ENCODE measurements around the gene GPC4.
A peak's percentile ranks its signal among the peaks of the same experiment; 100 is the strongest.
"Not testable (repeated sequence)": the region's sequence is repeated elsewhere in the genome, so short reads cannot be mapped to it uniquely, and the experiment has no call there.

Gene GPC4

DNA sequence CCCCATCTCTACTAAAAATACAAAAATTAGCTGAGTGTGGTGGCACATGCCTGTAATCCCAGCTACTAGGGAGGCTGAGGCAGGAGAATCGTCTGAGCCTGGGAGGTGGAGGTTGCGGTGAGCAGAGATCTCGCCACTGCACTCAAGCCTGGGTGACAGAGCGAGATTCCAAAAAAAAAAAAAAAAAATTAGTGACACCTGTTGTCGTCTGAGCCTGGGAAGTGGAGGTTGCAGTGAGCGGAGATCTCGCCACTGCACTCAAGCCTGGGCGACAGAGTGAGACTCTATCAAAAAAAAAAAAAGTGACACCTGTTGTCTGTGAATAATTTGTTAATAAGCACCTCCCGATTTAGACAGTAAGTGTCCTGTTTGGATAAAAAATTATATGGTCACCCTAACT, 93.0 kb downstream of the GPC4 start:
- POLR2A ChIA-PET; H3K9me3 ChIP-seq (ENCODE audit: control insufficient read depth, insufficient read depth, low read depth, low read length); H3K4me3 ChIP-seq (ENCODE audit: low read depth, low read length); CTCF ChIA-PET; H3K4me1 ChIP-seq (ENCODE audit: control insufficient read depth, insufficient read depth, low read length); H3K27ac ChIP-seq (ENCODE audit: extremely low read depth, low read depth, low read length); H3K36me3 ChIP-seq (ENCODE audit: control insufficient read depth in 2 of 2, insufficient read depth in 1 of 2, low read length in 2 of 2): not testable (repeated sequence)
- TF ChIP-seq SCRT2 (tag by site-specific recombination; IDR thresholded peaks at IDR 0.05) = peak; percentile 70
- peak; percentile 67; the same call in 1 of the 2 replicates for TF ChIP-seq SCRT1 (tag by site-specific recombination; IDR thresholded peaks at IDR 0.05; ENCODE audit: borderline replicate concordance)

DNA sequence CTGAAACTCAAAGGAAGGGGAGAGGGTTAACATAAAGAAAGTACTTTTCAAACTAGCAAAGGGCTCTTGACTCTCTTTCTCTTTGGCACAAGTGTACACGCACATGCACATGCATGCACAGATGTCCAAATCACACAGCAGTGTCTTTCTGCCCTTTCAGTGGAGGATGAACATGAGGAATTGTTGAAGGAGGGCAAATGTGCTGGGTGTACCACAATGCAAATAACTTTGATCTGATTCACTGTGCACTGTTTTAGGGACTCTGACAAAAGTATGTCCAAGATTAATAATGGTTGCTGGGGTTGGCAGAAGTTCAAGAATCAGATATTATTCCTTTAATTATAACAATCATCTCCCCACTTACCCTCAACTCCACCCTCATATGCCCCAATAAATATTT, 93.8 kb downstream of the GPC4 start:
- Histone ChIP-seq H3K4me1 (ENCODE audit: control insufficient read depth, insufficient read depth, low read length) (no peaks in the 10 kb centered on the region), H3K27ac (ENCODE audit: extremely low read depth, low read depth, low read length) (no peak overlapping the region), H3K4me3 (ENCODE audit: low read depth, low read length) (no peak overlapping the region), H3K36me3 (ENCODE audit: control insufficient read depth in 2 of 2, insufficient read depth in 1 of 2, low read length in 2 of 2) (no peaks in the 10 kb centered on the region; a peak in 1 of 3 replicates), H3K9me3 (ENCODE audit: control insufficient read depth, insufficient read depth, low read depth, low read length) (no peaks in the 10 kb centered on the region)
- CTCF ChIA-PET = no interaction called here
- POLR2A ChIA-PET = no interaction called here
- TF ChIP-seq ZNF623 (tag by site-specific recombination; IDR thresholded peaks at IDR 0.05) = no peak
- no peak for TF ChIP-seq ZNF221 (tag by site-specific recombination; IDR thresholded peaks at IDR 0.05; ENCODE audit: borderline replicate concordance)
- TF ChIP-seq ZNF202 (tag by site-specific recombination; IDR thresholded peaks at IDR 0.05; ENCODE audit: borderline replicate concordance) = no peak
- TF ChIP-seq, protein P1, sequence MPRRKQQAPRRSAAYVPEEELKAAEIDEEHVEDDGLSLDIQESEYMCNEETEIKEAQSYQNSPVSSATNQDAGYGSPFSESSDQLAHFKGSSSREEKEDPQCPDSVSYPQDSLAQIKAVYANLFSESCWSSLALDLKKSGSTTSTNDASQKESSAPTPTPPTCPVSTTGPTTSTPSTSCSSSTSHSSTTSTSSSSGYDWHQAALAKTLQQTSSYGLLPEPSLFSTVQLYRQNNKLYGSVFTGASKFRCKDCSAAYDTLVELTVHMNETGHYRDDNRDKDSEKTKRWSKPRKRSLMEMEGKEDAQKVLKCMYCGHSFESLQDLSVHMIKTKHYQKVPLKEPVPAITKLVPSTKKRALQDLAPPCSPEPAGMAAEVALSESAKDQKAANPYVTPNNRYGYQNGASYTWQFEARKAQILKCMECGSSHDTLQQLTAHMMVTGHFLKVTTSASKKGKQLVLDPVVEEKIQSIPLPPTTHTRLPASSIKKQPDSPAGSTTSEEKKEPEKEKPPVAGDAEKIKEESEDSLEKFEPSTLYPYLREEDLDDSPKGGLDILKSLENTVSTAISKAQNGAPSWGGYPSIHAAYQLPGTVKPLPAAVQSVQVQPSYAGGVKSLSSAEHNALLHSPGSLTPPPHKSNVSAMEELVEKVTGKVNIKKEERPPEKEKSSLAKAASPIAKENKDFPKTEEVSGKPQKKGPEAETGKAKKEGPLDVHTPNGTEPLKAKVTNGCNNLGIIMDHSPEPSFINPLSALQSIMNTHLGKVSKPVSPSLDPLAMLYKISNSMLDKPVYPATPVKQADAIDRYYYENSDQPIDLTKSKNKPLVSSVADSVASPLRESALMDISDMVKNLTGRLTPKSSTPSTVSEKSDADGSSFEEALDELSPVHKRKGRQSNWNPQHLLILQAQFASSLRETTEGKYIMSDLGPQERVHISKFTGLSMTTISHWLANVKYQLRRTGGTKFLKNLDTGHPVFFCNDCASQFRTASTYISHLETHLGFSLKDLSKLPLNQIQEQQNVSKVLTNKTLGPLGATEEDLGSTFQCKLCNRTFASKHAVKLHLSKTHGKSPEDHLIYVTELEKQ (tag by site-specific recombination; IDR thresholded peaks at IDR 0.05; ENCODE audit: borderline replicate concordance) = no peak
- TF ChIP-seq, protein P2, sequence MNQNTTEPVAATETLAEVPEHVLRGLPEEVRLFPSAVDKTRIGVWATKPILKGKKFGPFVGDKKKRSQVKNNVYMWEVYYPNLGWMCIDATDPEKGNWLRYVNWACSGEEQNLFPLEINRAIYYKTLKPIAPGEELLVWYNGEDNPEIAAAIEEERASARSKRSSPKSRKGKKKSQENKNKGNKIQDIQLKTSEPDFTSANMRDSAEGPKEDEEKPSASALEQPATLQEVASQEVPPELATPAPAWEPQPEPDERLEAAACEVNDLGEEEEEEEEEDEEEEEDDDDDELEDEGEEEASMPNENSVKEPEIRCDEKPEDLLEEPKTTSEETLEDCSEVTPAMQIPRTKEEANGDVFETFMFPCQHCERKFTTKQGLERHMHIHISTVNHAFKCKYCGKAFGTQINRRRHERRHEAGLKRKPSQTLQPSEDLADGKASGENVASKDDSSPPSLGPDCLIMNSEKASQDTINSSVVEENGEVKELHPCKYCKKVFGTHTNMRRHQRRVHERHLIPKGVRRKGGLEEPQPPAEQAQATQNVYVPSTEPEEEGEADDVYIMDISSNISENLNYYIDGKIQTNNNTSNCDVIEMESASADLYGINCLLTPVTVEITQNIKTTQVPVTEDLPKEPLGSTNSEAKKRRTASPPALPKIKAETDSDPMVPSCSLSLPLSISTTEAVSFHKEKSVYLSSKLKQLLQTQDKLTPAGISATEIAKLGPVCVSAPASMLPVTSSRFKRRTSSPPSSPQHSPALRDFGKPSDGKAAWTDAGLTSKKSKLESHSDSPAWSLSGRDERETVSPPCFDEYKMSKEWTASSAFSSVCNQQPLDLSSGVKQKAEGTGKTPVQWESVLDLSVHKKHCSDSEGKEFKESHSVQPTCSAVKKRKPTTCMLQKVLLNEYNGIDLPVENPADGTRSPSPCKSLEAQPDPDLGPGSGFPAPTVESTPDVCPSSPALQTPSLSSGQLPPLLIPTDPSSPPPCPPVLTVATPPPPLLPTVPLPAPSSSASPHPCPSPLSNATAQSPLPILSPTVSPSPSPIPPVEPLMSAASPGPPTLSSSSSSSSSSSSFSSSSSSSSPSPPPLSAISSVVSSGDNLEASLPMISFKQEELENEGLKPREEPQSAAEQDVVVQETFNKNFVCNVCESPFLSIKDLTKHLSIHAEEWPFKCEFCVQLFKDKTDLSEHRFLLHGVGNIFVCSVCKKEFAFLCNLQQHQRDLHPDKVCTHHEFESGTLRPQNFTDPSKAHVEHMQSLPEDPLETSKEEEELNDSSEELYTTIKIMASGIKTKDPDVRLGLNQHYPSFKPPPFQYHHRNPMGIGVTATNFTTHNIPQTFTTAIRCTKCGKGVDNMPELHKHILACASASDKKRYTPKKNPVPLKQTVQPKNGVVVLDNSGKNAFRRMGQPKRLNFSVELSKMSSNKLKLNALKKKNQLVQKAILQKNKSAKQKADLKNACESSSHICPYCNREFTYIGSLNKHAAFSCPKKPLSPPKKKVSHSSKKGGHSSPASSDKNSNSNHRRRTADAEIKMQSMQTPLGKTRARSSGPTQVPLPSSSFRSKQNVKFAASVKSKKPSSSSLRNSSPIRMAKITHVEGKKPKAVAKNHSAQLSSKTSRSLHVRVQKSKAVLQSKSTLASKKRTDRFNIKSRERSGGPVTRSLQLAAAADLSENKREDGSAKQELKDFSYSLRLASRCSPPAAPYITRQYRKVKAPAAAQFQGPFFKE (tag by site-specific recombination; IDR thresholded peaks at IDR 0.05; ENCODE audit: borderline replicate concordance) = no peak
- no peak for TF ChIP-seq ZNF2 (tag by site-specific recombination; IDR thresholded peaks at IDR 0.05)
- TF ChIP-seq, protein P3, sequence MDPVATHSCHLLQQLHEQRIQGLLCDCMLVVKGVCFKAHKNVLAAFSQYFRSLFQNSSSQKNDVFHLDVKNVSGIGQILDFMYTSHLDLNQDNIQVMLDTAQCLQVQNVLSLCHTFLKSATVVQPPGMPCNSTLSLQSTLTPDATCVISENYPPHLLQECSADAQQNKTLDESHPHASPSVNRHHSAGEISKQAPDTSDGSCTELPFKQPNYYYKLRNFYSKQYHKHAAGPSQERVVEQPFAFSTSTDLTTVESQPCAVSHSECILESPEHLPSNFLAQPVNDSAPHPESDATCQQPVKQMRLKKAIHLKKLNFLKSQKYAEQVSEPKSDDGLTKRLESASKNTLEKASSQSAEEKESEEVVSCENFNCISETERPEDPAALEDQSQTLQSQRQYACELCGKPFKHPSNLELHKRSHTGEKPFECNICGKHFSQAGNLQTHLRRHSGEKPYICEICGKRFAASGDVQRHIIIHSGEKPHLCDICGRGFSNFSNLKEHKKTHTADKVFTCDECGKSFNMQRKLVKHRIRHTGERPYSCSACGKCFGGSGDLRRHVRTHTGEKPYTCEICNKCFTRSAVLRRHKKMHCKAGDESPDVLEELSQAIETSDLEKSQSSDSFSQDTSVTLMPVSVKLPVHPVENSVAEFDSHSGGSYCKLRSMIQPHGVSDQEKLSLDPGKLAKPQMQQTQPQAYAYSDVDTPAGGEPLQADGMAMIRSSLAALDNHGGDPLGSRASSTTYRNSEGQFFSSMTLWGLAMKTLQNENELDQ (tag by site-specific recombination; IDR thresholded peaks at IDR 0.05; ENCODE audit: low read depth) = no peak
- TF ChIP-seq, protein P4, sequence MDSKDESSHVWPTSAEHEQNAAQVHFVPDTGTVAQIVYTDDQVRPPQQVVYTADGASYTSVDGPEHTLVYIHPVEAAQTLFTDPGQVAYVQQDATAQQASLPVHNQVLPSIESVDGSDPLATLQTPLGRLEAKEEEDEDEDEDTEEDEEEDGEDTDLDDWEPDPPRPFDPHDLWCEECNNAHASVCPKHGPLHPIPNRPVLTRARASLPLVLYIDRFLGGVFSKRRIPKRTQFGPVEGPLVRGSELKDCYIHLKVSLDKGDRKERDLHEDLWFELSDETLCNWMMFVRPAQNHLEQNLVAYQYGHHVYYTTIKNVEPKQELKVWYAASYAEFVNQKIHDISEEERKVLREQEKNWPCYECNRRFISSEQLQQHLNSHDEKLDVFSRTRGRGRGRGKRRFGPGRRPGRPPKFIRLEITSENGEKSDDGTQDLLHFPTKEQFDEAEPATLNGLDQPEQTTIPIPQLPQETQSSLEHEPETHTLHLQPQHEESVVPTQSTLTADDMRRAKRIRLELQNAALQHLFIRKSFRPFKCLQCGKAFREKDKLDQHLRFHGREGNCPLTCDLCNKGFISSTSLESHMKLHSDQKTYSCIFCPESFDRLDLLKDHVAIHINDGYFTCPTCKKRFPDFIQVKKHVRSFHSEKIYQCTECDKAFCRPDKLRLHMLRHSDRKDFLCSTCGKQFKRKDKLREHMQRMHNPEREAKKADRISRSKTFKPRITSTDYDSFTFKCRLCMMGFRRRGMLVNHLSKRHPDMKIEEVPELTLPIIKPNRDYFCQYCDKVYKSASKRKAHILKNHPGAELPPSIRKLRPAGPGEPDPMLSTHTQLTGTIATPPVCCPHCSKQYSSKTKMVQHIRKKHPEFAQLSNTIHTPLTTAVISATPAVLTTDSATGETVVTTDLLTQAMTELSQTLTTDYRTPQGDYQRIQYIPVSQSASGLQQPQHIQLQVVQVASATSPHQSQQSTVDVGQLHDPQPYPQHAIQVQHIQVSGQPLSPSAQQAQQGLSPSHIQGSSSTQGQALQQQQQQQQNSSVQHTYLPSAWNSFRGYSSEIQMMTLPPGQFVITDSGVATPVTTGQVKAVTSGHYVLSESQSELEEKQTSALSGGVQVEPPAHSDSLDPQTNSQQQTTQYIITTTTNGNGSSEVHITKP (tag by site-specific recombination; IDR thresholded peaks at IDR 0.05) = no peak
- no peak for TF ChIP-seq ZNF324 (tag by site-specific recombination; IDR thresholded peaks at IDR 0.05)

Measured in HEK293 (cell line).